Body of pancreas (tissue), 4 donors: ENCODE results near the gene CELSR1.

ENCODE experiments used
- POLR2A ChIP-seq, 3 donors: fragments of 450-650 bp; IDR thresholded peaks; one replicate each; pipeline ENCODE4 v1.6.1; 2016; ENCODE audit warnings: antibody characterized with exemption in 3 of 3, mild to moderate bottlenecking in 2 of 3
- TF ChIP-seq, protein P1 (sequence below), 7 experiments: fragments of 450-650 bp in 4 of 7; fragments of 200-600 bp in 3 of 7; sonication (generic) in 3 of 7; IDR thresholded peaks; one replicate each; pipeline ENCODE4 v1.5.1; 2016 to 2019; ENCODE audit warnings: antibody characterized with exemption in 7 of 7

DNA sequence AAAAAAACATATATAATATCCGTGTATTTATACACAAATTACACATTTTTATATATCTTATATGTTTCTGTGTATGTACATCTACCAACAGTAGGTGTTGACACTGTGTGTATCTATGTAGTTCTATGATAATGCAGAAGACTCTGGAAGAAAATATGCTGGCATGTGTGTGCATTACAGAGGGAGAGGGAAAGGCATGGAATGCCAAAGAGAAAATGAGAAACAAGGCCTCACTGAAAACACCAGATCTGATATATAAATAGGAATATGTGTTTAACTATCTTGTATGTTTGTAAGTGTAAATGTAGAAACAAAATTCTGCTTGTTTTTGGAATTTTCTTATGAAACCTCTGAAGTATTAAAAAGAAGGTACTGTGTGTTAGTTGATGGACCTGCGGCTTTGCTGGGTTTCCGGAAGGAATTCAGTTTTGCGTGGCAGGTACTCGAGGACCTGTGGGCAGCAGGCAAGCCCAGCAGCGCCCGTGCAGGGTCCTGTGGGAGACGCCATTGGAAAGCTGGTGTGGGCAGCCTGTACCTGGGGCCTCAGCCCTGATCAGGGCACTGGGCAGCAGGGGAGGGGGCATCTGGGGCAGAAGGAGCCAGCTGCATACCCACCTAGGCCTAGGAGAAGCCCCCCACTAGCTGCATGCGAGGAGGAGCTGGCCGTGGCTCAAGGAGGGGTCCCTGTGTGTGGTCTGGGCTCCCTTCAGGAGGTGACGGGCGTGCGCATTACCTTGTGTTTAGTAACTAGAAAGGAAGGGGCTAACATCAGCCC, 209.5 kb downstream of the CELSR1 start:
- TF ChIP-seq POLR2A (IDR thresholded peaks at IDR 0.05) = no peak
- TF ChIP-seq, protein P1, sequence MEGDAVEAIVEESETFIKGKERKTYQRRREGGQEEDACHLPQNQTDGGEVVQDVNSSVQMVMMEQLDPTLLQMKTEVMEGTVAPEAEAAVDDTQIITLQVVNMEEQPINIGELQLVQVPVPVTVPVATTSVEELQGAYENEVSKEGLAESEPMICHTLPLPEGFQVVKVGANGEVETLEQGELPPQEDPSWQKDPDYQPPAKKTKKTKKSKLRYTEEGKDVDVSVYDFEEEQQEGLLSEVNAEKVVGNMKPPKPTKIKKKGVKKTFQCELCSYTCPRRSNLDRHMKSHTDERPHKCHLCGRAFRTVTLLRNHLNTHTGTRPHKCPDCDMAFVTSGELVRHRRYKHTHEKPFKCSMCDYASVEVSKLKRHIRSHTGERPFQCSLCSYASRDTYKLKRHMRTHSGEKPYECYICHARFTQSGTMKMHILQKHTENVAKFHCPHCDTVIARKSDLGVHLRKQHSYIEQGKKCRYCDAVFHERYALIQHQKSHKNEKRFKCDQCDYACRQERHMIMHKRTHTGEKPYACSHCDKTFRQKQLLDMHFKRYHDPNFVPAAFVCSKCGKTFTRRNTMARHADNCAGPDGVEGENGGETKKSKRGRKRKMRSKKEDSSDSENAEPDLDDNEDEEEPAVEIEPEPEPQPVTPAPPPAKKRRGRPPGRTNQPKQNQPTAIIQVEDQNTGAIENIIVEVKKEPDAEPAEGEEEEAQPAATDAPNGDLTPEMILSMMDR (IDR thresholded peaks at IDR 0.05) = no peak
